Stimulated activated CD4-positive, alpha-beta T cell treated with anti-CD3 and anti-CD28 coated beads, Interleukin-1b, Interleukin-23, amount 100 ng/mL, for 48 hours (primary cell): ENCODE results near the gene TBC1D2.
"Not testable (repeated sequence)": the region's sequence is repeated elsewhere in the genome, so short reads cannot be mapped to it uniquely, and the experiment has no call there.

Source experiments
- DNase-seq: peaks from one replicate; pipeline ENCODE4 v3.0.0-alpha.2; 2020

TBC1D2 gene

GRCh38 chr9:98271479-98271878 lies 16.0 kb upstream of the TBC1D2 start:
- DNase-seq: no peak

- not testable (repeated sequence) for DNase-seq
Measured at GRCh38 chr9:98270284-98270683, 14.8 kb upstream of the TBC1D2 start.

GRCh38 chr9:98269652-98270051 lies 14.2 kb upstream of the TBC1D2 start:
- not testable (repeated sequence) for DNase-seq

GRCh38 chr9:98267556-98267955 lies 12.1 kb upstream of the TBC1D2 start:
- not testable (repeated sequence) for DNase-seq

GRCh38 chr9:98264516-98264915 lies 9.1 kb upstream of the TBC1D2 start:
- no peak for DNase-seq

GRCh38 chr9:98263482-98264357 lies 8.3 kb upstream of the TBC1D2 start:
- peak; percentile 82 for DNase-seq

- no peak for DNase-seq
Measured at GRCh38 chr9:98263080-98263479, 7.6 kb upstream of the TBC1D2 start.

- DNase-seq: no peak
Measured at GRCh38 chr9:98262056-98262455, 6.6 kb upstream of the TBC1D2 start.

- no peak for DNase-seq
Measured at GRCh38 chr9:98260635-98261034, 5.2 kb upstream of the TBC1D2 start.

- DNase-seq: no peak
Measured at GRCh38 chr9:98259791-98260190, 4.3 kb upstream of the TBC1D2 start.

GRCh38 chr9:98256756-98257155 lies 1.3 kb upstream of the TBC1D2 start:
- peak; percentile 30 for DNase-seq

- no peak for DNase-seq
Measured at GRCh38 chr9:98255061-98255577, 330 bp downstream of the TBC1D2 start.

GRCh38 chr9:98254228-98255060 lies 1.0 kb downstream of the TBC1D2 start:
- no peak for DNase-seq

- no peak for DNase-seq
Measured at GRCh38 chr9:98253565-98253964, 1.9 kb downstream of the TBC1D2 start.

- no peak for DNase-seq
Measured at GRCh38 chr9:98251551-98251950, 3.9 kb downstream of the TBC1D2 start.

GRCh38 chr9:98249771-98250170 lies 5.7 kb downstream of the TBC1D2 start:
- DNase-seq: no peak

- peak; percentile 17 for DNase-seq
Measured at GRCh38 chr9:98248737-98249474, 6.5 kb downstream of the TBC1D2 start.

GRCh38 chr9:98247831-98248657 lies 7.4 kb downstream of the TBC1D2 start:
- DNase-seq: no peak

- DNase-seq: no peak
Measured at GRCh38 chr9:98242426-98242825, 13.0 kb downstream of the TBC1D2 start.

- DNase-seq: no peak
Measured at GRCh38 chr9:98241357-98242300, 13.8 kb downstream of the TBC1D2 start.

GRCh38 chr9:98240475-98240874 lies 15.0 kb downstream of the TBC1D2 start:
- no peak for DNase-seq
